HG03378 (cell line): ENCODE results near the gene CDH24.

Experiments
- ATAC-seq: cut with Tn5 transposase; IDR thresholded peaks from one replicate; pipeline ENCODE4 v1.9.1; 2021; ENCODE audit warnings: mild to moderate bottlenecking, moderate library complexity; ENCODE audit not compliant: unreplicated experiment

CDH24 gene

GRCh38 chr14:23091294-23092225 lies 34.2 kb upstream of the CDH24 start:
- ATAC-seq = no peak

- ATAC-seq = no peak
Observed at GRCh38 chr14:23090254-23090636, 32.9 kb upstream of the CDH24 start.

- no peak for ATAC-seq
Observed at GRCh38 chr14:23089498-23090253, 32.4 kb upstream of the CDH24 start.

- ATAC-seq = no peak
Observed at GRCh38 chr14:23086565-23086964, 29.2 kb upstream of the CDH24 start.

GRCh38 chr14:23085458-23085857 lies 28.1 kb upstream of the CDH24 start:
- ATAC-seq = no peak

GRCh38 chr14:23080474-23080873 lies 23.2 kb upstream of the CDH24 start:
- no peak for ATAC-seq

- no peak for ATAC-seq
Observed at GRCh38 chr14:23079716-23080115, 22.4 kb upstream of the CDH24 start.

GRCh38 chr14:23078692-23079116 lies 21.4 kb upstream of the CDH24 start:
- no peak for ATAC-seq

GRCh38 chr14:23077962-23078361 lies 20.6 kb upstream of the CDH24 start:
- no peak for ATAC-seq

- no peak for ATAC-seq
Observed at GRCh38 chr14:23076785-23077408, 19.6 kb upstream of the CDH24 start.

GRCh38 chr14:23074906-23075305 lies 17.6 kb upstream of the CDH24 start:
- ATAC-seq = no peak

- no peak for ATAC-seq
Observed at GRCh38 chr14:23071921-23072539, 14.7 kb upstream of the CDH24 start.

- peak; percentile 80 for ATAC-seq
Observed at GRCh38 chr14:23071244-23071920, 14.1 kb upstream of the CDH24 start.

- no peak for ATAC-seq
Observed at GRCh38 chr14:23070262-23071129, 13.2 kb upstream of the CDH24 start.

- ATAC-seq = no peak
Observed at GRCh38 chr14:23069413-23069806, 12.1 kb upstream of the CDH24 start.

- ATAC-seq = peak; percentile 59
Observed at GRCh38 chr14:23068789-23069412, 11.6 kb upstream of the CDH24 start.

GRCh38 chr14:23067847-23068788 lies 10.8 kb upstream of the CDH24 start:
- no peak for ATAC-seq
